ENCODE results near the gene TCFL5.

TCFL5 gene

DNA sequence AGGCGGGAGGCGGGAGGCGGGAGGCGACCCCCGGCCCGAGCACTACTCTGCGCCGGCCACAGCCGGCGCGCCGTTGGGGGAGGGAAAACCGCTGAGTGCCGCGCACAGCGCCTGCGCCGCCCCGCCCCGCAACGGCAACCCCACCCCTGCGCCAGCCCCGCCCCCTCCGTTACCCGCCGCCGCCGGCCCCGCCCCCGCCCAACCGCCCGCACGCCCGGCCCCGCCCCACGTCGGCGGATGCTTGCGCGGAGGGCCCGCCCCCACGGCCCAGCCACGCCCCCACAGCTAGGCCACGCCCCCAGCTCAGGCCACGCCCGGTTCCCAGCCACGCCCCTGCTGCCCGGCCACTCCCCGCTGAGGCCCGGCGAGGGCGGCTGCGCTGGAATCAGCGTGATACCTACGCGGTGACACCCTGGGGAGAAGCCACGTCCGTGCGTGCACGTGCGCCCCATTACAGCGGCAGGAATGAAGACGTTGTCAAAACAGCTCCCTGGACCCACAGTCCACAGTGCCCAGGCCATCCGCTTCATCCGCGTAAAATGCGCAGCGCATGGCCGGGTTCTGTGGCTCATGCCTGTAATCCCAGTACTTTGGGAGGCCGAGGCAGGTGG is at the start of gene TCFL5:
TSS of gene TCFL5 (minus strand) at position 97 of the 611 bp plus-strand sequence. CDS start 152 bp downstream, outside the sequence.
- DNase-seq = peak; percentile 57

DNA sequence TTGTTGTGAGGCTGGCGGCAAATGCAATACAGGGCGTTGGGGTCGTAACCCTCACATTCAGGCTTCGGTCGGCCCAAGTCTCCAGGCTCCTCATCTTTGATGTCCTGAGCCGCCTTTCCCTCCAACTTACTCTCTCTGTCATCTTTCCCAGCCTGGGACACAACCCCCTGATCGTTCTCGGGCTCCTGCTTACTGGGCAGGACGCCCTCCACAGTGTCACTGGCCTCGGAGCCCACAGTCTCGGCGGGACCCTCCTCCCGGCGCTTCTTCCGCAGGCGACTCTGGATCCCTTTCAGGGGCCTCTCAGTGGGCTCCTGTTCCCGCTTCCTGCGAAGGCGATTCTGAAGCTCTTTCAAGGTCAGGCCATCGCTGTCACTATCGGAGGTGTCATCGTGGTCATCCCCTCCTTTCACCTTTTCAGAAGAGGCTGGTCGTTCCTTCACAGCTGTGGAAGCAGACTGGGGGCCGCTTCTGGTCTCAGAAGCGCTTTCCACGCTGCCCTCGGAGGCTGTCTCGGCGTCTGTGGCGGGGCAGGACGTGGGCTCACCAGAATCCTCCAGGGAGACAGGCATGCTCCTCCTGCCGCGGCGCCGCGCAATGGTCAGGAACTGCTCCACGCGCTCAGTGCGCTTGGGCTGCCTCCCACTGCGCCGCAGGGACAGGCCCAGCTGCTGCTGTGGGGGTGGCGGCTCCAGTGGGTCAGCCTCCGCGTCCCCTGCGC is 49.3 kb upstream of the TCFL5 start:
- DNase-seq = no peak

DNA sequence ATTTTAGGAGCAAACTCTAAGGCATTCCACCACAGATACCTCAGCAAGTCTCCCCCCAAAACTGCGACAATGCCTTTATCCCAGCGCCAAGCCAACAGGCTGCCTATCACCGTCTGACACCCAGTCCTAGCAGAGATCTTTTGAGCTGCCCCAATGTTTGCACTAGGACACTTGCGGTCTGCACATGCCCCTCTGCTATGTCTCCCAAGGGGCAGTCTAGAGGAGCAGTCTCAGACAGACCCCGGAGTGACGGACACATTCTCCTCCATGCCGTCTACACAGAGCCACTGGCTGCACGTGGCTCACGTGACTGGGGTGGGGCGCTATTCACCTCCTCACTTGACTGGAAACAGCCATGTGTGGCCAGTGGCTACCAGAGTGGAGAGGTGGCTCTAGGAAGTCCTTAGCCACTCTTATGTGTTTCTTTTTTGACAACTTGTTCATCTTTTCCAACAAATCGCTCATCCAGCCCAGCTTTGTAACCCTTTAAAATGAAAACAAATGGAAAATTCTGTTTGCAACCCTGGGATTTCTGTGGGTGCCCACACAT is 48.7 kb upstream of the TCFL5 start:
- DNase-seq = no peak

DNA sequence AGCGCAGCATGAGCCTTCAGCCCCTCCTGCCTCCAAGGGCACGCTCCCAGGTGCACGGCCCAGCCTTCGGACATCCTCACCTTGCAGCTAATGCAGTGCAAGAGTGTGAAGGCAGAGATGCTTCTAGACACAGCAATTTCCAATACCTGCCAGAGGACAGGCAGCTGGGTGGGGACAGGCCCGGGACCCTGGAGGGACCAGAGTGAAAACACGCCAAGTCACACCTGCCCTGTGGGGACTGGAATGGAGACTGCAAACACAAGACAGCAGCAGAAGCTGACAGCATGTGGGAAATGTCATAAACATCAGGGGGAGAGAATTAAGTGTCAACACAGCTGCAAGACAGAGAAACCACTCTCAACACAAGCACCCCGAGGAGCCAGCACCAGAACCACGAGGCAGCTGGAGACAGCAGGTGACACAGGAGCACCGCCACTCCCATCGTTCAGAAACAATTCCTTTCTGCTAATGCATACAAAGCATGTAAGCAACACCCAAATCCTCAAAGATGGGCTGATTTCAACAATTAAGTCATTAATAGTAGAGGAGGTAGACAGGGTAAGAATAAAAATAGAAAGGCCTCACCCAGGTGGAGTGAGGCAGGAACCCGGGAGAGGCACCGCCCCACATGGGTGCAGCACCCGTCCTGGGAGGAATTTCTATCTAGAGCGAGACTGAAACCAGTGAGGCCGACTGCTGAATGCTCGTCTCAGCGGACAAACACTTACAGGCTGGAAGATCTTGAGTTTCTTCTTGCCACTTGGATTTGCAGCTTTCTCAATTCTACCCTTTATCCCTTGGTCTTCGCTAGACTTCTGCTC is 47.6 kb upstream of the TCFL5 start:
- DNase-seq = peak; percentile 95

DNA sequence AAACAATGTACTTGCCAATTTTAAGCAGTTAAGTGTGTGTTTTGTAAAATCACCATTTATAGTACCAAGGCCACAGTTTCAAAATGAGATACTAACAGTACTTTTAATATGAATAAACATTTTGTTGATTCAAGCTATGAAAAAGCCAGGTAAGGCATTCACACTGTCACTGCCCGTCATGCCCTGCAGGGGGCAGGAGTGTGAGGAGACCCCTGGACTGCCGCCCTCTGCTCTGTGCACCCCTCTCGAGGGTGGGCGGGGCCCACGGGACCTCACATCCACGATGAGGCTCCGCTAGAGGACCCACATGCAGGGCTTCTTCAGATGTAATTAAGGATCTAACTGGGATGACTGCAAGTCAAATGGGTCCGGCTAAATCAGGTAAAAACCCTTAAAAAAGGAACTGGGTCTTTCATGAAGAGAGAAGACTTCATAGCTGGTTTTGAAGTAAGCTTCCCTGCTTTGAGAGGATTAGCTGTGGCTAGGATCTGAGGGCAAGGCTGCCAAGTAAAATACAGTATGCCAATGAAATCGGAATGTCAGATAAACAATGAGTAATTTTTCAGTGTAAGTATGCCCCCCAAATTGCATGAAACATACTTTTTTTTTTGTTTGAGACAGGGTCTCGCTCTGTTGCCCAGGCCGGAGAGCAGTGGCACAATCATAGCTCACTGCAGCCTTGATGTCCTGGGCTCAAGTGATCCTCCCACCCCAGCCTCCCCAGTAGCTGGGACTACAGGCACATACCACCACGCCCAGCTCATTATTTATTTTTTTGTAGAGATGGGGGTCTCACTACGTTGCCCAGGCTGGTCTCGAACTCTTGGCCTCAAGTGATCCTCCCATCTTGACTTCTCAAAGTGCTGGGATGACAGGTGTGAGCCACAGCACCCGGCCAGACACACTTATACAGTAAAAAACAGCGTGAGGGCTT is 46.0 kb upstream of the TCFL5 start:
- no peak for DNase-seq

DNA sequence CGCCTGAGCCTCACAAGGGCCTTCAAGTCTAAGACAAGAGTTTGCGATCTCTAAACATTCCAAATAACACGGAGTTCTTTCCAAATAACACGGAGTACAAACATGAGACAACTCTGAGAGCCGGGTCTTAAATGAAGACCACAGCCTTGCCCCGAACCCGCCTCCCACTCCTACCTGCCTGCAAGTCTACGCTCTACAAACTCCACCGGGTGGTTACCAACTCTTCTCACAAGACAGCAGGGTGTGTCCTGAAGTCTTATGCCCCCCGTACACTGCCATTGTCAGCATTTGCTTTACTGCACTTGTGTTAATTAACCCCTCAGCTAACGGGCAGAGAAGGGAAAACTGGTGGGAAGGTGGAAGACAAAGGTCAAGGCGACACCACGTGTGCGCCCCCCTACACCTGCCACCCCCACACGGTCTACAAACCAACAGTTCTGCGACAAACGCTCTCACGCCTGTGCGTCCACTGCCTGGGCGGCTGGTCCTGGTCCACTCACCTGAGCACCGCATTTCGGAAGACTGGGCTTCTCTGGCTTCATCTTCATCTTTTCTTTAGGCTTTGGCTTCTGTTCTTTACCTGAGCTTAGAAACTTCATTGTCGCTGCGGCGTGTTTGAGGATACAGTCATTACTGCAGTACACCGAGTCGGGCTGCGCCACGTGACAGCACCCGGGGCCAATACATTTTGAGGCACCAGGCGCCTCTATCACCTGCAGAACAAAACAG is 45.2 kb upstream of the TCFL5 start:
- no peak for DNase-seq

DNA sequence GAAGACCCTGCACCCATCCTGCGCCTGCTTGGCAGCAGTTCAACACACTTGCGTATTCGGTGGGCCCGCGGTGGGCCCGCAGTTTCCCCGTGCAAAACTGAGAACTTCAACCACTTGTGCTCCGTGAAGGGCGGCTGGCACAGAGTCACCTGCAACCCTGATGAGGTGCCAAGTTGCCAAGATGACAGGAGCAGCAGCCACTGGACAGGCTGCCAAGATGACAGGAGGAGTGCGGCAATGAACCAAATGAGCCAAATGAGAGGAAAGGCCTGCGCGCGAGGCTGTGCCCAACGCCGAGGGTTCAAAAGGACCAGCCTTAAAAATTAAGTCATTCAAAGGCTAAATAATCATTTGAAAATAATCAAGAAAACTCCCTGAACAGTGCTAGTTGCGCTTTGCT is 44.6 kb upstream of the TCFL5 start:
- DNase-seq = no peak

DNA sequence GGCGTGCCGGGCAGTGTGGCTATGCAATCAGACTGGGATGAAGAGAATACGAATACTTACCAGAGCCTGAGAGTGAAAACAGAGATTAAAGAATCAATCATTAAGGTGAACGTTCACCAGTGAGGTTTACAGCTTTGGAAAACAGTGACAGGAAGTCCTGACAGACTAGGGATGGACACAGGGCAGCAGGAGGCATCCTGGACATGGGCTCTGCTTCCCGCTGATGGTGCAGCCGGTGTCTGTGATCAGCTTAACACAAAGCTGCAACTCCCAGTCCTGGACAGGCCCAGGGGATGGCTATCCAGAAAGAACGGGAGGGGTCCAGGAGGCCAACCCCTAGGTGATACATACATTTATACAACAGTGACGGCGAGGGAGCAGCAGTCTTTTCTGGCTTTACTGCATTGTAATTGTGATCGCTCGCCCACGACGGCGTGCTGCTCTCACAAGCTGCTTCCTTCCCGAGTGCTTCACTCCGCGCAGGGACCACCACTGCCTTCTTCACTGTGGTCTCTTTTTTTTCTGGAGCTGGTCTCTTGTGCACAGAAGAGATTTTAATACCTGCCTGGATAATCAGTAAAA is 44.0 kb upstream of the TCFL5 start:
- no peak for DNase-seq

DNA sequence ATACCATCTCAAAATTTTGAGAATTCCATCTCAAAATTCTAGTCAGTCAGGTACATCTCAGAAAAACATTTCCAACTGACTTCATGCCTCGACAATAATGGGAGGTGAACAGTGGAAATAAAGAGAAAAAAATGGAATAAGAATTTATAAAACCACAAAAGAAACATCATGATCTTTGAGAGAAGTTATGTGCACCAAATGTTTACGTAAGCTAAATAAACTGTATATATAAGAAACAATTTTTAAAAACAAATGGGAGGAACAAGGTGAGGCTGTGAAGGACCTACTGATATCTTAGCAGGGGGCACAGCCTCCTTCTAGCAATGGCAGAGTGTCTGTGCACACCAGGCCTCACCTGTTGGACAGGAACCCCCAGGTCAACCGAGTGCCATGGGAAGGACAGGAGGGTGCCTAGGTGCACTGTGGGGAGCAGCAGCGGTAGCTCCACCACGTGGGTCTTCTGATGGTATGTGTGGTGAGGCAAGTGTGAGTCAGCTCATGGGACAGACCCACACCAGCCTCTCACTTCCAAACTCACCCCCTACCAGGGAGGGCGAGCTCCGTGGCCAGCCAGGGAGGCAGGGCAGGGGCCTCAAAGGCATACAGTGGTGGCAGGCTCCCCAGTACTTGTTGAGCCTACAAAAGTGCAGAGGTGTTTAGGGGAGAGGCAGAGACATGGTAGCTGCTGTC is 41.4 kb upstream of the TCFL5 start:
- DNase-seq = no peak

DNA sequence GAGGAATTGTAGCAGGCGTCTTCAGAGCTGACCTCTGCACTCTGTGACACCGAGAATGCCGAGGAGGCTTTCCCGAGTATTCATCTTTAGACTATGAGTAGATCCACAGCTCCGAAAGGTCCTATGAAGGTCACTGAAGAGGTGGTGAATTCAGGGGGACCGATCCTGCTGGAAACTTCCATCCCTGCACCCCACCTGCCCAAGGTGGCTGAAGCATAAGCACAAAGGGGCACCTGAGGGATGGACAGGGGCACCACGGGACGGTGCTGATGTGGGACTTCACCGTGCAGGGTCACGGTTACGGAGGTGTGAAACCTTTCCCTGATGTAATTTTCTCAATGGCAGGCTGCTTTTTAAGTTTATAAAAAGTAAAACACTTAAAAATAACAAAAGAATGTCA is 40.3 kb upstream of the TCFL5 start:
- DNase-seq = no peak

DNA sequence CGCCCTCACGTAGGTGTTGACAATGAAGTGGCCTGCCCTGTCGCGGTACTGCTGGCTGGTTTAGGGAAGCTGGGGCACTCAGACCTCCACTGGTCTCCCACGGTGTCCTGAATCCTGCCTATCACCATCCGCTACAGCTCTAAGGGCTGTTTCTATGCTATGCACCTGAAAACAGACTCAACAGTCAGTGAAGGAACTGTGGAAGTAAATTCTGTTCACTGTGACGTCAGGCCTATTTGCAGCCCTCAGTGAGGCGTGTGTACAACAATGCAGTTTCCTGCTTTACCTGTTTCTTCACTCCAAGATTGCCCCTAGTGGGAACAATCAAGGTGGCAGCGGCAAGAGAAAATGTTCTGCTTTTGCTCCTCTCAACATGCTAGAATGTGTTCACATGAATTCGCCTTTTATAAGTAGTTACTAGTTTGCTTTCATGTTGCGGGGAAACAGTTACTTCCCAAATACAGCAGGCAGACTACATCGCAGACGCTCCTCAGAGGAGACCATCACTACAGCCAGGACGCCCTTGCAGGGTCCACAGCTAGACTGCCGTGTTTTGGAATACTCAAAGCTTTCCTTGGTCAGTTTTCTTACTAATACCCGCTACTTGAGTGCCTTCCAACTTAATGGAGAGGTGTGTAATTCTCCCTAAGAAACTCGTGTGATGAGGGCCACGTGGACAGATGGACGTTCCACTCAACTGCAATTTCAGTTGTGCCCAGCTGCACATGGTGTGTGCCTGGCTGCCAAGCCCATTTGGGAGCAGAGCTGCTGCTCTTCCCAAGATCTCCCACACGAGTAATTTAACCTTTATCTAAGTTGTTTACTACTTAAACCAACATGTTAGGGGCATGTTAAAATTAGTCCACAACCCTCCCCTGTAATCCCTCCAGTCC is 39.3 kb upstream of the TCFL5 start:
- peak; percentile 70 for DNase-seq

DNA sequence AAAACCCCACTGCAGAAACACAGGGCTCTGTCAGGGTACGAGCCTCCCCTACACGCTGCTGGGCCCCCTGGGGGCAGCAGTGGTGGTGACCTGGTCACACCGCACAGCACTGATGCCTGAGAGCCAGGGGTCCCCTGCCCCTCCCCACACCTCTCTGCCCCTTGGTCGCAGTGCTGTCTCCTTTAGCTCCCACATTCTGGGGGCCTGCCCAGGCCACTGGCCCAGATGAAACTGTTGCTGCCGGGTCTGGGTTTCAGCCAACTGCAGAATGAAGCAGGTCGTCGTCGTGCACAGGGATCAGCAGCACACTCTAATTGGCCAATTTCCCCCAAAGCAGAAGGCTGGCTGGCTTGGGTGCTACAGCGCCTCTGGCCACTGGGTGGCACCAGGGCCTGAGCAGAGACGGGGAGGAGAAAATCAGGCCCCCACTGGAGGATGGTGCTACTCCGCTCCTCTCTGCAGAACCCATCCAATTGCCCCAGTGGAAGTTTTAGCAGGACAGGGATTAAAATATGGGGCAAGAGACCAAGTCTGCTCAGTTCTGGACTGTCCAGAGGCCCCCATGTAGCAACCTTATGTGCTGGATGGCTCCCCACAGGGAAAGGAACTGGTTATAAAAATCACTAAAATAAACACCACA is 38.5 kb upstream of the TCFL5 start:
- DNase-seq = peak; percentile 53

DNA sequence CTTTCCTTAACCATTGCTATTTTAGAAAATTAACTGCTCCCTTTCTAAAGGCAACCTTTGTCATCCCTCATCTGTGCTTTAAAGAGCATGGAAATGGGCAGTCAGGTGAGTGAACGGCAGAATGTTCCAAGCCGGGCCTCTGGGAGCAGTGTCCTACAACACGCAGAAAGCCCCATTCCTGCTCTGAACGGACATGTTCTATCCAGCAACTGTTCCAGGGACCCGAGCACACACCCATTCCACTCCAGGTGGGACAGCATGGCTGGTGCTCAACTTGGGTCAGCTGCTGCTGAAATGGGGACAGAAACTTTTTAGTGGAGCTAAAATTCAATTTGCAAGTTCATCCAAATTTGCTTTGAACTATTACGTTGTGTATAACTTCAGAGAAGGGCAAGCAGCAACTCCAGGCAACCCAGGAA is 38.0 kb upstream of the TCFL5 start:
- peak; percentile 9 for DNase-seq

DNA sequence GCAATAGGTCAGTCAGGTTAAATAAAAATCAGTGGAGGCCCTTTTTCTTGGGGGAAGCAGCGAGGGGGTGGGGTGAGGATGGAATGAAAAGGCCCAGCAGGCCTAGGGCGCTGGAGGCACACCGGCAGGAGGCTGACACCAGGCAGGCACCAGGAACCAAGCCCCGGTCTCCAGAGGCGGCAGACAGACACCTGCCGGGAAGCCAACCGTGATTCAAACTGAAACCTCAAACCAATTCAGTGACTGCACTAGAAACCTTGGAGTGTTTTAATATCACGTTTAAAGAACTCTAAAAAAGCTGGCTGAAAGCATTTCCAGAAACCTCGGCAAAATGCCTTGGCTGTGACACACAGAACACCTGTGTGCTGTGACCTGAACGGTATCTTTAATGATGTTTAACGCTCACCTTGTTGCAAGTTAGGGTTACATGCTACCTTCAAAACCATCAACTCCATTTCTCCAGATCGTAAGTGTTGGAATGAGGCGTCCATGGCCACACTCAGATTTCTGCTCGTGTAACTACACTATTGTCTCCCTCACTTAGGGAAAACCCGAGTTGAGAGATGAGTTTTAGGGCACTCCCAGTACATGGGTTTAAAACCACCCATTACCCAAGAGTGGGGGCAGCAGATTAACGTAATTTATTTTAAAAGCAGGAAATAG is 37.5 kb upstream of the TCFL5 start:
- DNase-seq = peak; percentile 37

DNA sequence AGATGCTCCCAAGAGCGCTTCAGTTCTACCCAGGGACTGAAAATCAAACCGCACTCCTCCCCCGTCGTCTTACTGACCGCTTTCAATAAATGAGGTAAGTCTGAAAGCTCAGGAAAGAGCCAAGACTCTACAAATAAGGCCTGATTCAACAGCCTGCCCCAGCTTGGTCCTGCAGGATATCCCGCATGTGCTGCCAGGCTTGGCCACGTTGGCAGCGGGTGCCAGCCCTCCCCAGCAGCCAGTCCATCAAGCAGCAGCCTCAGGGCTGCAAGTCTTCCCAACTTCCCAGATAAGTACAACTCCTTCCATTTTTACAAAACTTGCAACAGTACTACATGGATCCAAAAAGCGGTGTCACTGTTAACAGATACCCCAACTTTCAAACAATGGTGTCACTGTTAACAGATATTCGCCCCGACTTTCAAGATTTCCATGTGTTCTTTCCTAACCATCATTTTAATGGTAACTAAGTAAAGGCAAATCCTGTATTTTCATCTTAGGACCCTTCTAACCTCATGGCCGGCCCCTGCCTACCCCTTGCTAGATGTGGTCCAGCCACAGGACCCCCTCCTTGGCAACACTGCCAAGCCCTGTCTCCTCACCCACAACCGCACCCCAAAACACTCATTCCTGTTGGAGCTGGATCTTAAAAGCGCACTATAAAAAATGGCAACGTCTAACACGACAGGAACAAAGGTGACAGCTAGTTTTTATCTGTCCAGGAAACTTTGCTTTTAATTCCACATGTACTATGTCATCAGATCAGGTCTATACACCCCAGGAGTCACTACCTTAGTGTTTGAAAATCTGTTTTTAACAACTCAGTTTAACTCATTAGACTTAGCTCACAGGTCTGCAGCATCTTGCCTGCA is 36.7 kb upstream of the TCFL5 start:
- no peak for DNase-seq

DNA sequence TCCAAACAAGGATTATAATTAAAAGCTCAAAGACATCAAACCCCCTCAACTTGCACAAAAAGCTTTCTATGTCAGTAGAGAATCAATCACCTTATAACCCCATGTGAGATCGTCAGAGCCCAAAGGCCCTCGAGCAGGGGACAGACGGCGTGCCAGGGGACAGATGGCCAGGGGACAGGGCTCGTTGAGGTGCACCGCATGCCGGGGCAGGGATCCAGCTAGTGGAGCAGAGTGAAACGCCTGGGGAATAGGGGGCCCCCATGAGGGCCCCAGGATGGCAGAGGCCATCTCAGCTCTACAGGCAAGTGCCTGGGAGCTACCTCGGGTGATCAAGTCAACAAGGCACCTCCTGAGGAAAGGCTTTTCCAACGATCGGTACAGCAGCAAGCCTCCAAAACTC is 36.0 kb upstream of the TCFL5 start:
- no peak for DNase-seq

DNA sequence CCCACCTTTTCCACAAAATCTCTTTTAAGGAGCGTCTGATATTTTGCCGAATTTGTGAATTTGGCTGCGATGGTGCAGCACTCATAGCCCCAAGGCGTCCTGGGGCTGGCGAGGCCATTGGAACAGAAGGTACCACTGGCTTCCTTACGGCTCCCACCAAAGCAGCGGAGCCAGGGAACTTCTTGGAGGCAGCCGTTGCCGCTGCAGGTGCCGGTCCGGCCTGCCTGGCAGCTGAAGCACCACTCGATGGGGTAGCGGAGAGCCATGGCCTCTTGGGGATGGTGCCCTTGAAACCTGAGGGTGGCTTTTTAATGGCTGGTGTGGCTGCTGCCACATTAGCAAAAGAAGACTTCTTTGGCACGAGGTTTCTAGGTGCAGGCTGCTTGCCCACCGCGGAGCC is 34.9 kb upstream of the TCFL5 start:
- peak; percentile 62 for DNase-seq

DNA sequence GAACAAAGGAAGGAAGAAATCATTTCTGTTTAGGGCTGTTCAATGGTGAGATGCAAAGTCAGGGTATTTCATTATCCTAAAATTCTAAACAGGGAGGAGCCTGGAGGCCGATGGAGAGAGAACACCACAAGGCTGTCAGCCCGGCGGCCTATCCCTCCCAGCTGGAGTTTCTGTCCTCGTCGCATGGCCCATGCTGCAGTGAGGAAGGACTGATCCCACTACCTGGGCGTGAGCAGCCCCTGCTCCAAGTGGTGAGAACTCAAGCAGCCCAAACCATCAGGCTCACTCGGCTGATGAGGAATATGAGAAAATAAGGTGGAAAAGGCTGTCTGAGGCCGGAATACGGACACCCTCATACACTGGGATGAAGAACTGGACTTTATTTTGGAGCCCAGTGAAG is 33.9 kb upstream of the TCFL5 start:
- no peak for DNase-seq
